Neutrophil (primary cell): Measurements from ENCODE around the gene SORBS1.

ENCODE experiments used
- H3K27ac ChIP-seq: fragments of 200-600 bp; sonication (generic); 2 replicates; pipeline ENCODE4 v1.5.1; 2016; ENCODE audit warnings: mild to moderate bottlenecking, moderate library complexity
- H3K27me3 ChIP-seq: fragments of 200-600 bp; sonication (generic); 2 replicates; pipeline ENCODE4 v1.6.0; 2016; ENCODE audit warnings: mild to moderate bottlenecking
- H3K36me3 ChIP-seq: fragments of 200-600 bp; sonication (generic); 2 replicates; pipeline ENCODE4 v1.5.1; 2017
- H3K4me1 ChIP-seq, 2 experiments: fragments of 200-600 bp in 1 of 2; sonication (generic) in 1 of 2; 1 replicate in 1 of 2; 2 replicates in 1 of 2; pipeline versions ENCODE4 v1.5.1 to v1.6.1; 2013 to 2016; ENCODE audit warnings: low read depth in 1 of 2, low read length in 1 of 2, mild to moderate bottlenecking in 1 of 2, moderate library complexity in 1 of 2; ENCODE audit not compliant: control insufficient read depth in 1 of 2, insufficient read depth in 1 of 2
- H3K4me3 ChIP-seq, 2 experiments: fragments of 200-600 bp in 1 of 2; sonication (generic) in 1 of 2; 1 replicate in 1 of 2; 2 replicates in 1 of 2; pipeline ENCODE4 v1.5.1; 2013 to 2016; ENCODE audit warnings: low read depth in 1 of 2, low read length in 1 of 2, mild to moderate bottlenecking in 1 of 2, moderate library complexity in 1 of 2
- H3K9me3 ChIP-seq: fragments of 200-600 bp; sonication (generic); 2 replicates; pipeline ENCODE4 v1.5.1; 2016
- TF ChIP-seq, protein P1 (sequence below): fragments of 200-600 bp; sonication (generic); IDR thresholded peaks from 2 replicates; pipeline ENCODE4 v1.5.1; 2016; ENCODE audit warnings: antibody characterized with exemption

SORBS1 gene

DNA sequence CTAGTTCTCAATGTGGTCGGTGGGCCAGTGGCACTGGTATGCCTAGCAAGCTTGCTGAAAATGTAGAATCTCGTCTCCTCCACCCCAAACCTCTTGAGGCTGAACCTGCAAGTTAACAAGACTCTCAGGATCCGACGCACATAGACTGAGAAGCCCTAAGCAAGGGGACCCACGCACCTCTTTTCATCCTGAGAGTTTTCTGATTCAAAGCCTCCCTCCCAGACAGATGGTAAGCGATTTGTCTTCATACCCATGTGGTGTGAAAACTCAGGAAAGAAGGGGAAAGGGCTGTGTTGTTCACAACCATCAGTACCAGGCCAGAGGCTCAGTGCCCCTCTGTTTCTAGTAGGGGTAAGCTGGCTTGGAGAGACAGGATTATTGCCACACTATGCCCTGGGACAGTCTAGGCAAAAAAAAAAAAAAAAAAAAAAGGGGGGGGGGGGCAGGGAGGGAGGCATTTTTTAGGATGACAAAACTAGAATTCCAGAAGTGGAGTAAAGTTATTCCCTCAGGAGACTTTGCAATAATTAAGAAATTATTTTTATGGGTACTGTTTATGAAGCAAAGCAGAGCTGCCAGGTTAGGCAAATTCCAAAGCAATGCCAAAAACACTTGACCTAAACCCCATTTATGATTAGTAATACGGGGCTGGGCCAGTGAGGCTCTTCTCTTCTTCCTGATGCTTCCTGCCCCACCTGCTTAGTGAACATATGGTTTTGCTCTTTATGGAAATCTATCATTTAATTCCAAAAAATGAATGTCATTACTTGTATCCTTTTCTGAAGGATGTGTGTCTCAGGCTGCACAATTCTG lies 152.8 kb downstream of the SORBS1 start:
- Histone ChIP-seq H3K4me1 (no peaks in the 10 kb centered on the region), H3K4me3 (no peak overlapping the region), H3K27me3 (peaks cover 16% of the 10 kb centered on the region), H3K36me3 (no peaks in the 10 kb centered on the region), H3K9me3 (no peaks in the 10 kb centered on the region), H3K27ac (no peak overlapping the region)
- TF ChIP-seq, protein P1, sequence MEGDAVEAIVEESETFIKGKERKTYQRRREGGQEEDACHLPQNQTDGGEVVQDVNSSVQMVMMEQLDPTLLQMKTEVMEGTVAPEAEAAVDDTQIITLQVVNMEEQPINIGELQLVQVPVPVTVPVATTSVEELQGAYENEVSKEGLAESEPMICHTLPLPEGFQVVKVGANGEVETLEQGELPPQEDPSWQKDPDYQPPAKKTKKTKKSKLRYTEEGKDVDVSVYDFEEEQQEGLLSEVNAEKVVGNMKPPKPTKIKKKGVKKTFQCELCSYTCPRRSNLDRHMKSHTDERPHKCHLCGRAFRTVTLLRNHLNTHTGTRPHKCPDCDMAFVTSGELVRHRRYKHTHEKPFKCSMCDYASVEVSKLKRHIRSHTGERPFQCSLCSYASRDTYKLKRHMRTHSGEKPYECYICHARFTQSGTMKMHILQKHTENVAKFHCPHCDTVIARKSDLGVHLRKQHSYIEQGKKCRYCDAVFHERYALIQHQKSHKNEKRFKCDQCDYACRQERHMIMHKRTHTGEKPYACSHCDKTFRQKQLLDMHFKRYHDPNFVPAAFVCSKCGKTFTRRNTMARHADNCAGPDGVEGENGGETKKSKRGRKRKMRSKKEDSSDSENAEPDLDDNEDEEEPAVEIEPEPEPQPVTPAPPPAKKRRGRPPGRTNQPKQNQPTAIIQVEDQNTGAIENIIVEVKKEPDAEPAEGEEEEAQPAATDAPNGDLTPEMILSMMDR: no peak

DNA sequence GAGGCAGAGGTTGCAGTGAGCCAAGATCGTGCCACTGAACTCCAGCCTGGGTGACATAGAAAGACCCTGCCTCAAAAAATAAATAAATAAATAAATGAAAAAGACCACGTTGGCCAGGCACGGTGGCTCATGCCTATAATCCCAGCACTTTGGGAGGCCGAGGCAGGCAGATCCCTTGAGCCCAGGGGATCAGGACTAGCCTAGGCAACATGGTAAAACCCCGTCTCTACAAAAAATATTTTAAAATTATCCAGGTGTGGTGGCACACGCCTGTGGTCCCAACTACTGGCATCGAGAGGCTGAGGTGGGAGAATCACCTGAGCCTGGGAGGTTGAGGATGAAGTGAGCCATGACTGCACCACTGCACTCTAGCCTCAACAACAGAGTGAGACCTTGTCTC lies 153.6 kb downstream of the SORBS1 start:
- H3K4me3 ChIP-seq: no peak overlapping the region
- H3K4me1 ChIP-seq: no peaks in the 10 kb centered on the region
- peaks cover 16% of the 10 kb centered on the region for H3K27me3 ChIP-seq
- TF ChIP-seq, protein P1: no peak
- H3K36me3 ChIP-seq: no peaks in the 10 kb centered on the region
- H3K27ac ChIP-seq: no peak overlapping the region
- H3K9me3 ChIP-seq: no peaks in the 10 kb centered on the region

DNA sequence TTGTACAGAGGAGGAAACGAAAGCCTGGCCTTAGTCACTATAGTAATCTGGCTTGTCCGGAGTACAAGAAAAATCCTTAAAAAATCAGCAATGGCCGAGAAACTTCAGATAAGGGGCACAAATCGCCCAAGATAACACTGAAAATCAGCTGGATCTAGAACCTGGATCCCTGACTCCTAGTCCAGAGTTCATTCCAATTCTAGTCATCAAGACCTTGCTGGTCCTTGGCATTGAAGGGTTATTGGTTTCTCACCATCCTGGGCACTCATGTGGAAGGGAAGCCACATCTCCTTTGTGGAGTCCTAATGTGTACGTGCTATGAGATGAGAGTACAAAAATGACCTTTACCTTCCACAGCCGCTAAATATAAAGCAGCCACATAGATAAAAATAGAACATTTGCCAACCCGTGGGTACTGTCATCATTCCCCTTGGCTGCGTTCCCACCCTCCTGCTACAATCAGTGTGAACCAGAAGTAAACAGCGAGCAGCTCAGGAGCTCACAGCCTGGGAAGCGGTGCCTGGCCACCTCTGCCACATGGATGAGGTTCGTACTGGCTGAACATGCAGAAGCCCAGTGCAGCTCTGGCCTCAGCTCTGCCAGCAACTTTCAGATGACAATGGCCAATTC lies 154.4 kb downstream of the SORBS1 start:
- Histone ChIP-seq H3K4me1 (no peaks in the 10 kb centered on the region), H3K27ac (no peak overlapping the region), H3K9me3 (no peaks in the 10 kb centered on the region), H3K4me3 (no peak overlapping the region), H3K36me3 (no peaks in the 10 kb centered on the region), H3K27me3 (peaks cover 16% of the 10 kb centered on the region)
- TF ChIP-seq, protein P1: no peak

DNA sequence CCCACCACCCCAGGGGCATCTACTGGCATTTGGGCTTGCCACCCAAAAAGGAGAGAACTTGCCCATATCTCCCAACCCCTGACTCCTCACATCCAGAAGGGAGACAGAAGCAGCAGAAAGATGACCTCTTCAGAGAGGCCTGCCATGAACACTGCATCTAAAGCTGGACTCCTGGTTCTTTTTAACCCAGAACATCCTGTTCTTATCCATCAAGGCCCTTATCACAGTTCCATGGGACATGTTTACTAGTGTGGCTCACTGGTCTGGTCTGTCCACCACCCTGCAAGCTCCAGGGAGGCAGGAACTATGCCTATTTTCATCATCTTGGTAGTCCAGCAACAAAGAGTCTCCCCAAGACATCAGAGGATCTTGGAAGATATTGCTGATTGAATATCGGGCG lies 155.5 kb downstream of the SORBS1 start:
- H3K4me1 ChIP-seq: no peaks in the 10 kb centered on the region
- no peaks in the 10 kb centered on the region for H3K9me3 ChIP-seq
- H3K27ac ChIP-seq: no peak overlapping the region
- TF ChIP-seq, protein P1: no peak
- H3K4me3 ChIP-seq: no peak overlapping the region
- H3K27me3 ChIP-seq: peaks cover 16% of the 10 kb centered on the region
- no peaks in the 10 kb centered on the region for H3K36me3 ChIP-seq

DNA sequence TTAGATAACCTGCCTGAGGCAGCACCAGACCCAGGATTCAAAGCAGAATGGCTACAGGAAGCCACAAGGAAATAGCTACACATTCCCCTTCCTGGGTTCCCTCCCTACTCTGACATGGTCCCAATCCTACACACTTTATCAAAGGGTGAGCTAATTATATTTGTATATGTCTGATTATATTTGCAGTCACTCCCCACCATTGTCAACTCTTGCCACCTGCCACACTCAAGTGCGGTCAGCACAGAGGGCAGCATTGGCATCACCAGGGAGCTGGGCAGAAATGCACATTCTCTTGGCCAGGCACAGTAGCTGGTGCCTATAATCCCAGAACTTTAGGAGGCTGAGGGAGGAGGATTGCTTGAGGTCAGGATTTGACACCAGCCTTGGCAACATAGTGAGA lies 156.3 kb downstream of the SORBS1 start:
- peaks cover 16% of the 10 kb centered on the region for H3K27me3 ChIP-seq
- TF ChIP-seq, protein P1: no peak
- no peaks in the 10 kb centered on the region for H3K4me1 ChIP-seq
- no peak overlapping the region for H3K27ac ChIP-seq
- no peaks in the 10 kb centered on the region for H3K36me3 ChIP-seq
- no peaks in the 10 kb centered on the region for H3K9me3 ChIP-seq
- no peak overlapping the region for H3K4me3 ChIP-seq
